Uterus (tissue), 4 donors: ENCODE results near the gene SPNS2. TPM values are rescaled to one million over a fixed set of nuclear protein-coding genes. Genes with fewer than 3 reads are reported as not detected.
A peak's percentile ranks its signal among the peaks of the same experiment; 100 is the strongest.

Experiments used
- DNase-seq, 2 donors: peaks; one replicate each; pipeline ENCODE4 v3.0.0-alpha.2; 2019 to 2020
- H3K27ac ChIP-seq, 2 donors: fragments of 200-600 bp; sonication (generic); 1 replicate in 1 of 2; 2 replicates in 1 of 2; pipeline ENCODE4 v1.5.1; 2016 to 2018
- H3K27me3 ChIP-seq, 2 donors: fragments of 200-600 bp; sonication (generic); one replicate each; pipeline ENCODE4 v1.5.1; 2018 to 2019; ENCODE audit warnings: control low read depth in 1 of 2
- H3K36me3 ChIP-seq, 2 donors: fragments of 200-600 bp; sonication (generic); one replicate each; pipeline ENCODE4 v1.5.1; 2019; ENCODE audit warnings: control low read depth in 1 of 2
- H3K4me1 ChIP-seq, 2 donors: fragments of 200-600 bp; sonication (generic); one replicate each; pipeline ENCODE4 v1.5.1; 2018 to 2019; ENCODE audit warnings: control low read depth in 1 of 2
- H3K4me3 ChIP-seq, 2 donors: fragments of 200-600 bp; sonication (generic); 1 replicate in 1 of 2; 2 replicates in 1 of 2; pipeline ENCODE4 v1.5.1; 2018 to 2019; ENCODE audit warnings: mild to moderate bottlenecking in 1 of 2
- H3K9me3 ChIP-seq, 2 donors: fragments of 200-600 bp; sonication (generic); one replicate each; pipeline ENCODE4 v1.5.1; 2019; ENCODE audit warnings: control low read depth in 1 of 2
- CTCF ChIP-seq, 4 experiments: fragments of 200-600 bp in 2 of 4; fragments of 450-650 bp in 2 of 4; sonication (generic) in 2 of 4; IDR thresholded peaks; one replicate each; pipeline ENCODE4 v1.5.1; 2016 to 2019; ENCODE audit warnings: antibody characterized with exemption in 4 of 4, mild to moderate bottlenecking in 2 of 4, moderate library complexity in 1 of 4
- POLR2A ChIP-seq, 2 donors: fragments of 450-650 bp; IDR thresholded peaks; one replicate each; pipeline ENCODE4 v1.6.1; 2016; ENCODE audit warnings: antibody characterized with exemption in 2 of 2, mild to moderate bottlenecking in 1 of 2, moderate library complexity in 1 of 2
- intact Hi-C: fragments of 100-400 bp; cut with DNase I; formaldehyde crosslinking; loops from one replicate; pipeline ENCODE4 v1.15.1; 2023; ENCODE audit warnings: low total_unique reads
- total RNA-seq, 4 donors: library from RNA; depleted of rRNA in 3 of 4; stranded (reverse); fragments of >200 nt in 3 of 4; gene quantifications; one replicate each; pipeline versions ENCODE4 v1.1.0 to v1.2.4, GENCODE V29; 2014 to 2023
- donor health status: DM: yes; HTN: yes; CAD: no.

The SPNS2 gene
- total RNA-seq, 4 donors from 2014 or later, result 3.8 to 40.5 (median 13.6) TPM

- Histone ChIP-seq H3K4me1 (no peaks in the 10 kb centered on the region), H3K4me3 (no peak overlapping the region), H3K36me3 (no peaks in the 10 kb centered on the region), H3K9me3 (no peaks in the 10 kb centered on the region), H3K27me3 (no peaks in the 10 kb centered on the region), H3K27ac (no peak overlapping the region)
- TF ChIP-seq POLR2A (IDR thresholded peaks at IDR 0.05), result no peak
- peak; percentile 48 to 72 (median 63) for TF ChIP-seq CTCF (IDR thresholded peaks at IDR 0.05)
- peak in 1 of 2 donors; percentile 52 for DNase-seq
- intact Hi-C loops, result no loop called here
Observed at GRCh38 chr17:4566785-4567184, 68.1 kb downstream of the SPNS2 start.

GRCh38 chr17:4569591-4569990 lies 70.9 kb downstream of the SPNS2 start:
- H3K36me3 ChIP-seq, result no peaks in the 10 kb centered on the region
- H3K9me3 ChIP-seq, result no peaks in the 10 kb centered on the region
- no peaks in the 10 kb centered on the region for H3K4me1 ChIP-seq
- TF ChIP-seq POLR2A (IDR thresholded peaks at IDR 0.05) (no peak), CTCF (IDR thresholded peaks at IDR 0.05) (no peak)
- H3K4me3 ChIP-seq, result no peak overlapping the region
- no peak overlapping the region for H3K27ac ChIP-seq
- intact Hi-C loops, result no loop called here
- H3K27me3 ChIP-seq, result no peaks in the 10 kb centered on the region
- no peak for DNase-seq

- TF ChIP-seq POLR2A (IDR thresholded peaks at IDR 0.05) (no peak), CTCF (IDR thresholded peaks at IDR 0.05) (no peak)
- Histone ChIP-seq H3K9me3 (no peaks in the 10 kb centered on the region), H3K4me1 (no peaks in the 10 kb centered on the region), H3K27ac (no peak overlapping the region), H3K36me3 (no peaks in the 10 kb centered on the region), H3K4me3 (no peak overlapping the region), H3K27me3 (no peaks in the 10 kb centered on the region)
- DNase-seq, result no peak
- intact Hi-C loops, result no loop called here
Observed at GRCh38 chr17:4572131-4572530, 73.5 kb downstream of the SPNS2 start.

GRCh38 chr17:4573115-4573514 lies 74.4 kb downstream of the SPNS2 start:
- intact Hi-C loops, result no loop called here
- Histone ChIP-seq H3K36me3 (no peaks in the 10 kb centered on the region), H3K4me1 (no peaks in the 10 kb centered on the region), H3K27me3 (no peaks in the 10 kb centered on the region), H3K4me3 (no peak overlapping the region), H3K9me3 (no peaks in the 10 kb centered on the region), H3K27ac (no peak overlapping the region)
- TF ChIP-seq CTCF (IDR thresholded peaks at IDR 0.05), result no peak
- no peak for TF ChIP-seq POLR2A (IDR thresholded peaks at IDR 0.05)
- no peak for DNase-seq

GRCh38 chr17:4573669-4574068 lies 75.0 kb downstream of the SPNS2 start:
- Histone ChIP-seq H3K9me3 (no peaks in the 10 kb centered on the region), H3K27me3 (no peaks in the 10 kb centered on the region), H3K36me3 (no peaks in the 10 kb centered on the region), H3K4me1 (no peaks in the 10 kb centered on the region), H3K4me3 (no peak overlapping the region), H3K27ac (no peak overlapping the region)
- DNase-seq, result no peak
- intact Hi-C loops, result no loop called here
- no peak for TF ChIP-seq CTCF (IDR thresholded peaks at IDR 0.05)
